ENCODE results near the gene MOCOS.

The MOCOS gene

GRCh38 chr18:36176711-36177110 lies 10.6 kb upstream of the MOCOS start:
- in situ Hi-C loops (cut with MboI; ENCODE audit: low sequenced_read_pairs): no loop called here

GRCh38 chr18:36177913-36178312 lies 9.4 kb upstream of the MOCOS start:
- in situ Hi-C loops (cut with MboI; ENCODE audit: low sequenced_read_pairs): no loop called here

GRCh38 chr18:36179562-36180355 lies 7.5 kb upstream of the MOCOS start:
- in situ Hi-C loops (cut with MboI; ENCODE audit: low sequenced_read_pairs): no loop called here

- in situ Hi-C loops (cut with MboI; ENCODE audit: low sequenced_read_pairs): no loop called here
These were observed 5.9 kb upstream of the MOCOS start for GRCh38 chr18:36181441-36181840.

- in situ Hi-C loops (cut with MboI; ENCODE audit: low sequenced_read_pairs): no loop called here
These were observed 5.3 kb upstream of the MOCOS start for GRCh38 chr18:36181898-36182506.

- in situ Hi-C loops (cut with MboI; ENCODE audit: low sequenced_read_pairs): no loop called here
These were observed 4.3 kb upstream of the MOCOS start for GRCh38 chr18:36183033-36183432.

GRCh38 chr18:36183987-36184386 lies 3.3 kb upstream of the MOCOS start:
- in situ Hi-C loops (cut with MboI; ENCODE audit: low sequenced_read_pairs): no loop called here

- in situ Hi-C loops (cut with MboI; ENCODE audit: low sequenced_read_pairs): no loop called here
These were observed 2.1 kb upstream of the MOCOS start for GRCh38 chr18:36185157-36185556.

- in situ Hi-C loops (cut with MboI; ENCODE audit: low sequenced_read_pairs): no loop called here
These were observed 1.3 kb upstream of the MOCOS start for GRCh38 chr18:36185901-36186460.

- in situ Hi-C loops (cut with MboI; ENCODE audit: low sequenced_read_pairs): no loop called here
These were observed 670 bp upstream of the MOCOS start for GRCh38 chr18:36186461-36187192.

GRCh38 chr18:36187826-36188721 lies 777 bp downstream of the MOCOS start:
- in situ Hi-C loops (cut with MboI; ENCODE audit: low sequenced_read_pairs): no loop called here

- in situ Hi-C loops (cut with MboI; ENCODE audit: low sequenced_read_pairs): no loop called here
These were observed 1.6 kb downstream of the MOCOS start for GRCh38 chr18:36188916-36189315.

GRCh38 chr18:36189486-36189885 lies 2.2 kb downstream of the MOCOS start:
- in situ Hi-C loops (cut with MboI; ENCODE audit: low sequenced_read_pairs): no loop called here

GRCh38 chr18:36191286-36191685 lies 4.0 kb downstream of the MOCOS start:
- in situ Hi-C loops (cut with MboI; ENCODE audit: low sequenced_read_pairs): no loop called here

- in situ Hi-C loops (cut with MboI; ENCODE audit: low sequenced_read_pairs): no loop called here
These were observed 4.4 kb downstream of the MOCOS start for GRCh38 chr18:36191711-36192110.

GRCh38 chr18:36194600-36195315 lies 7.5 kb downstream of the MOCOS start:
- in situ Hi-C loops (cut with MboI; ENCODE audit: low sequenced_read_pairs): no loop called here

GRCh38 chr18:36195427-36196122 lies 8.3 kb downstream of the MOCOS start:
- in situ Hi-C loops (cut with MboI; ENCODE audit: low sequenced_read_pairs): no loop called here

GRCh38 chr18:36196238-36196995 lies 9.1 kb downstream of the MOCOS start:
- in situ Hi-C loops (cut with MboI; ENCODE audit: low sequenced_read_pairs): no loop called here
